DND-41 (cell line): Measurements from ENCODE around the gene MFSD11.
A peak's percentile ranks its signal among the peaks of the same experiment; 100 is the strongest.

Source experiments
- EZH2 ChIP-seq: IDR thresholded peaks from 3 replicates; pipeline ENCODE4 v1.6.1; 2012; ENCODE audit warnings: borderline replicate concordance, low read depth, mild to moderate bottlenecking, moderate library complexity, low read length, inconsistent platforms; ENCODE audit not compliant: severe bottlenecking
- TF ChIP-seq, protein P1 (sequence below): IDR thresholded peaks from 2 replicates; pipeline ENCODE4 v1.5.1; 2012; ENCODE audit warnings: borderline replicate concordance, low read length, moderate library complexity, mild to moderate bottlenecking; ENCODE audit not compliant: poor library complexity, severe bottlenecking; ENCODE audit errors: extremely low read depth

DNA sequence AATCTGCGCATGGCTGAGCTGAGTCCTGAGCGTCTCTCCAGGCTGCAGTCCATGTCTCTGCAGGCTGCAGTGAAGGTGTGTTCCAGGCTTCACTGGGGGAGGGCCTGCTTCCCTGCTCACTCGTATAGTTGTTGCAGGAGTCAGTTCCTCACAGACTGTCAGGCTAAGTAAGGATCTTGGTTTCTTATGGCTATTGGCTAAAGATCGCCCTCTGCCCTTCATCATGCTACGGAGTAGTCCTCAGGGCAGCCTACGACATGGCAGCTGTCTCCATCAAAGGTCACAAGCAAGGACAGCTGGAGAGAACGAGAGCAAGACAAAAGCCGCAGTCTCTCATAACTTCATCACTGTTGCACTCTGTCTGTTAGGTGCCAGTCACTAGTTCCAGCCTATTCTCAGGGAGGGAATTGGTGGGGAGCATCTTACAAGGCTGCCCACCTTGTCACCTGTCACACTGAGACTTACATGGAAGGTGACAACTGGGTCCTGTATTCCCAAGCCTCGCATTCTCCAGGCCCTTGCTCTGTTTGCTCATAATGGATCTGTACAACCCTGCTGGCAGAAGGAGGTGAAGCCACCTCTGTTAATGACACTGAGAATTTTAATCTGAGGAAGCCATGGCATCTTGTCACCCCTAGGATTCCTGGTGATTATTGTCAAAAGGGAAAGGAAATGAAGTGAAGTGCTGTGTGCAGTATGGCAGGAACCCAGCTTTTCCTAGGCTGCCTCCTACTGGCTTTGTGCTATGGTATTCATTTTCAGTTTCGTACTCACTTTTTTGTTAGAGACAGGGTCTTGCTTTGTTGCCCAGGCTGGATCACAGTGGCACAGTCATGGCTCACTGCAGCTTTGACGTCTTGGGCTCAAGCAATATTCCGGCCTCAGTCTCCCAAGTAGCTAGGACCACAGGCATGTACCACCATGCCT is 43.4 kb downstream of the MFSD11 start:
- TF ChIP-seq, protein P1, sequence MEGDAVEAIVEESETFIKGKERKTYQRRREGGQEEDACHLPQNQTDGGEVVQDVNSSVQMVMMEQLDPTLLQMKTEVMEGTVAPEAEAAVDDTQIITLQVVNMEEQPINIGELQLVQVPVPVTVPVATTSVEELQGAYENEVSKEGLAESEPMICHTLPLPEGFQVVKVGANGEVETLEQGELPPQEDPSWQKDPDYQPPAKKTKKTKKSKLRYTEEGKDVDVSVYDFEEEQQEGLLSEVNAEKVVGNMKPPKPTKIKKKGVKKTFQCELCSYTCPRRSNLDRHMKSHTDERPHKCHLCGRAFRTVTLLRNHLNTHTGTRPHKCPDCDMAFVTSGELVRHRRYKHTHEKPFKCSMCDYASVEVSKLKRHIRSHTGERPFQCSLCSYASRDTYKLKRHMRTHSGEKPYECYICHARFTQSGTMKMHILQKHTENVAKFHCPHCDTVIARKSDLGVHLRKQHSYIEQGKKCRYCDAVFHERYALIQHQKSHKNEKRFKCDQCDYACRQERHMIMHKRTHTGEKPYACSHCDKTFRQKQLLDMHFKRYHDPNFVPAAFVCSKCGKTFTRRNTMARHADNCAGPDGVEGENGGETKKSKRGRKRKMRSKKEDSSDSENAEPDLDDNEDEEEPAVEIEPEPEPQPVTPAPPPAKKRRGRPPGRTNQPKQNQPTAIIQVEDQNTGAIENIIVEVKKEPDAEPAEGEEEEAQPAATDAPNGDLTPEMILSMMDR: peak; percentile 39
- no peak for TF ChIP-seq EZH2
